Measurements from ENCODE around the gene CLTB.

The CLTB gene

GRCh38 chr5:176424181-176424580 lies 7.8 kb upstream of the CLTB start:
- no peak for DNase-seq
- H3K27ac ChIP-seq = no peak overlapping the region
- H3K36me3 ChIP-seq (replicated peaks) = no peaks in the 10 kb centered on the region
- no peak for TF ChIP-seq CTCF (IDR thresholded peaks at IDR 0.05; ENCODE audit: low read depth, low read length, missing control alignments)
- no peaks in the 10 kb centered on the region for H3K27me3 ChIP-seq (replicated peaks)
- in situ Hi-C loops (cut with HindIII; ENCODE audit: low pct_ligation_motif_present, low sequenced_read_pairs) = no loop called here
- H3K4me3 ChIP-seq (ENCODE audit: low read depth, low read length) = no peak overlapping the region

- H3K27me3 ChIP-seq (replicated peaks) = no peaks in the 10 kb centered on the region
- TF ChIP-seq CTCF (IDR thresholded peaks at IDR 0.05; ENCODE audit: low read depth, low read length, missing control alignments) = no peak
- no peaks in the 10 kb centered on the region for H3K36me3 ChIP-seq (replicated peaks)
- DNase-seq = no peak
- in situ Hi-C loops (cut with HindIII; ENCODE audit: low pct_ligation_motif_present, low sequenced_read_pairs) = no loop called here
- H3K4me3 ChIP-seq (ENCODE audit: low read depth, low read length) = no peak overlapping the region
- no peak overlapping the region for H3K27ac ChIP-seq
These were observed 4.7 kb upstream of the CLTB start for GRCh38 chr5:176420972-176421544.

GRCh38 chr5:176420086-176420485 lies 3.7 kb upstream of the CLTB start:
- TF ChIP-seq CTCF (IDR thresholded peaks at IDR 0.05; ENCODE audit: low read depth, low read length, missing control alignments) = no peak
- no peak overlapping the region for H3K27ac ChIP-seq
- H3K4me3 ChIP-seq (ENCODE audit: low read depth, low read length) = no peak overlapping the region
- no peak for DNase-seq
- no peaks in the 10 kb centered on the region for H3K36me3 ChIP-seq (replicated peaks)
- H3K27me3 ChIP-seq (replicated peaks) = no peaks in the 10 kb centered on the region
- in situ Hi-C loops (cut with HindIII; ENCODE audit: low pct_ligation_motif_present, low sequenced_read_pairs) = no loop called here

- TF ChIP-seq CTCF (IDR thresholded peaks at IDR 0.05; ENCODE audit: low read depth, low read length, missing control alignments) = no peak
- DNase-seq = no peak
- in situ Hi-C loops (cut with HindIII; ENCODE audit: low pct_ligation_motif_present, low sequenced_read_pairs) = no loop called here
- Histone ChIP-seq H3K4me3 (ENCODE audit: low read depth, low read length) (no peak overlapping the region), H3K27ac (no peak overlapping the region), H3K27me3 (replicated peaks) (no peaks in the 10 kb centered on the region), H3K36me3 (replicated peaks) (no peaks in the 10 kb centered on the region)
These were observed 1.9 kb upstream of the CLTB start for GRCh38 chr5:176418251-176418650.

- in situ Hi-C loops (cut with HindIII; ENCODE audit: low pct_ligation_motif_present, low sequenced_read_pairs) = no loop called here
- no peak overlapping the region for H3K4me3 ChIP-seq (ENCODE audit: low read depth, low read length)
- DNase-seq = no peak
- no peak for TF ChIP-seq CTCF (IDR thresholded peaks at IDR 0.05; ENCODE audit: low read depth, low read length, missing control alignments)
- H3K36me3 ChIP-seq (replicated peaks) = no peaks in the 10 kb centered on the region
- H3K27ac ChIP-seq = no peak overlapping the region
- no peaks in the 10 kb centered on the region for H3K27me3 ChIP-seq (replicated peaks)
These were observed 626 bp upstream of the CLTB start for GRCh38 chr5:176416965-176417364.
